GM12872 (cell line): ENCODE results near the gene TEX52.

Experiments used
- TF ChIP-seq, protein P1 (sequence below): IDR thresholded peaks from 3 replicates; pipeline ENCODE4 v1.5.1; 2011; ENCODE audit warnings: low read depth, mild to moderate bottlenecking, low read length, moderate library complexity; ENCODE audit not compliant: insufficient read depth

Gene TEX52

DNA sequence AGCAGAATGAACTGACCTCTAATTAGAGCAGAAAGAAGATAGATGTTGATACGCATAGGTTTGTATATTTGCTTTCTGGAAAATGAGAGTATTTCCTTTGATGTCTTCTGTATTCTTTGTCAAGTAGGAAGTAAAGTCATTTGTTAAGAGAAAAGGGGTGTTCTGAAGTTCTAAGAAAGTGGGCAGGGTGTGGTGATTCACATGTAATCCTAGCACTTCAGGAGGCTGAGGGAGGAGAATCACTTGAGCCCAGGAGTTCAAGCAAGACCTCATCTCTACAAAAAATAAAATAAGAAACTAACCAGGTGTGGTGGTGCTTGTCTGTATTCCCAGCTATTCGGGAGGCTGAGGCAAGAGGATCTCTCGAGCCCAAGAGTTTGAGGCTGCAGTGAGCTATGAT, 23.0 kb upstream of the TEX52 start:
- TF ChIP-seq, protein P1, sequence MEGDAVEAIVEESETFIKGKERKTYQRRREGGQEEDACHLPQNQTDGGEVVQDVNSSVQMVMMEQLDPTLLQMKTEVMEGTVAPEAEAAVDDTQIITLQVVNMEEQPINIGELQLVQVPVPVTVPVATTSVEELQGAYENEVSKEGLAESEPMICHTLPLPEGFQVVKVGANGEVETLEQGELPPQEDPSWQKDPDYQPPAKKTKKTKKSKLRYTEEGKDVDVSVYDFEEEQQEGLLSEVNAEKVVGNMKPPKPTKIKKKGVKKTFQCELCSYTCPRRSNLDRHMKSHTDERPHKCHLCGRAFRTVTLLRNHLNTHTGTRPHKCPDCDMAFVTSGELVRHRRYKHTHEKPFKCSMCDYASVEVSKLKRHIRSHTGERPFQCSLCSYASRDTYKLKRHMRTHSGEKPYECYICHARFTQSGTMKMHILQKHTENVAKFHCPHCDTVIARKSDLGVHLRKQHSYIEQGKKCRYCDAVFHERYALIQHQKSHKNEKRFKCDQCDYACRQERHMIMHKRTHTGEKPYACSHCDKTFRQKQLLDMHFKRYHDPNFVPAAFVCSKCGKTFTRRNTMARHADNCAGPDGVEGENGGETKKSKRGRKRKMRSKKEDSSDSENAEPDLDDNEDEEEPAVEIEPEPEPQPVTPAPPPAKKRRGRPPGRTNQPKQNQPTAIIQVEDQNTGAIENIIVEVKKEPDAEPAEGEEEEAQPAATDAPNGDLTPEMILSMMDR: no peak

DNA sequence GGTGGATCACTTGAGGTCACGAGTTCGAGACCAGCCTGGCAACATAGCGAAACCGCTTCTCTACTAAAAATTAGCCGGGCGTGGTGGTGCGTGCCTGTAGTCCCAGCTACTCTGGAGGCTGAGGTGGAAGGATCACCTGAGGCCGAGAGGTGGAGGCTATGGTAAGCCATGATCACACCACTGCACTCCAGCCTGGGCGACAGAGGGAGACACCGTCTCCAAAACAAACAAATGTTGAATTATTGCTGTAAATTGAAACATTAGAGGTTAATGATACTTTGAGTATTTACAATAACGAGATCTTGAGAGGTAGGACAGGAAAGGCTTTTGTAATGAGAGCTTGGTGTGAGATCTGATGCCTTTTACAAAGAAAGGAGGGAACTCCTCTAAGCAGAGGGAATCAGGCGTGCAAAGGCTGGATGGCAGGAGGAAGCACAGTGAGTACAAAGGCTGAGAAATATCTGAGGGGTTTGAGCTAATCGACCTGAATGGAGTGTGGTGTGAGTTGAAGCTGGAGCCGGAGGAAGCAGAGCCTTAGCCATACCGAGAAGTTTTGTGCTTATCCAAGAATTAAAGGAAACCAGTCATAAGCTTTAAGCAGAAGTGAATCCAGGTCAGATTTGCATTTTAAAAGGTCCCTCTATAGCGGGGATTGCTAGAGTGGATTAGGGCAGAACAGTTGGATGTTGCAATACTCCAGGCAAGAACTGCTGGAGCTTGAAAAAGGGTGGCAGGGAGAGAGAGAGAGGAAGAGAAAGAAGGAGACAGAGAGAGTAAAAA, 21.3 kb upstream of the TEX52 start:
- TF ChIP-seq, protein P1: no peak

DNA sequence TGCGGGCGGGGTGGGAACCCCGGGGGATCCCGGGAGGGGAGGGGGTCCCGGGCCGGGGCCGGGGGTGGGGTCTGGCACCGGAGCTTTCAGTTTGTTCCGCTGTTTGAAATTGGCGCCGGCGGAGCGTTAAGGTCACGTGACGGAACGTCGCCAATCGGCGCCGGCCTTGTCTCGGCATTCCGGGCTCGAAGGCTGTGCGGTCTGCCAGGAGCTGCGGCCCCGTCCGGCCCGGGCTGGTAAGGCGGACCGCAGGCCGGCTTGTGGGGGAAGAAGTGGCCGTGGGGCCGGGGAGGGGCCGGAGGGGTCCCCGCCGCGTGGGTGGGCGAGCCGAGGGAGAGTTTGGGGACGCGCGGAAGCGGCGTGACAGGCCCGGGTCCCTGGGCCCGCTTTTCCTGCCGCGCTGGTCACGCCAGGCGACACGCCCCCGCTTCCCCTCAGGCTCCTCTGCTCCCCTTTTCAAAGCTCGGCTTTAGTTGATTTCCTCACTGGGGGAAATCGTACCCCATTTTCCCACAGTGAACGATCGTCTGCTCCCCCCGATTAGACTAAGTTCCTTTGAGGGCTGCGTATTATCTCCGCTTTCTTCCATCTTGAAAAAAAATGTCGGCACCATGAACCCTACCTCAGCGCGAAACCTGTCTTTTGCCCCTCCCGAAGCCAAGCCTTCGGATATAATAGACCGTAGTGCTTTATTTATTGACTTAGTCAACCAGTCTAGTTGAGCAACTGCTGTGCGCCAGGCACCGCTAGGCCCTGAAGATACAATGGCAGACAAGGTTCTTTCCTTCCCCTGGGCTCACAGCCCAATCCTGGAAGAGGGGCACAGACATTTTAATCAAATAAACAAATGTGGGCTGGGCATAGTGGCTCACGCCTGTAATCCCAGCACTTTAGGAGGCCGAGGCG, 20.5 kb upstream of the TEX52 start, which contains the start of the genes FOXM1 and RHNO1:
TSS of gene FOXM1 (minus strand) at position 128 of the 906 bp plus-strand sequence. CDS start 2,696 bp downstream, outside the sequence.
TSS of gene RHNO1 (plus strand) at position 177 of the 906 bp plus-strand sequence. CDS start 8,144 bp downstream, outside the sequence.
- TF ChIP-seq, protein P1: no peak

DNA sequence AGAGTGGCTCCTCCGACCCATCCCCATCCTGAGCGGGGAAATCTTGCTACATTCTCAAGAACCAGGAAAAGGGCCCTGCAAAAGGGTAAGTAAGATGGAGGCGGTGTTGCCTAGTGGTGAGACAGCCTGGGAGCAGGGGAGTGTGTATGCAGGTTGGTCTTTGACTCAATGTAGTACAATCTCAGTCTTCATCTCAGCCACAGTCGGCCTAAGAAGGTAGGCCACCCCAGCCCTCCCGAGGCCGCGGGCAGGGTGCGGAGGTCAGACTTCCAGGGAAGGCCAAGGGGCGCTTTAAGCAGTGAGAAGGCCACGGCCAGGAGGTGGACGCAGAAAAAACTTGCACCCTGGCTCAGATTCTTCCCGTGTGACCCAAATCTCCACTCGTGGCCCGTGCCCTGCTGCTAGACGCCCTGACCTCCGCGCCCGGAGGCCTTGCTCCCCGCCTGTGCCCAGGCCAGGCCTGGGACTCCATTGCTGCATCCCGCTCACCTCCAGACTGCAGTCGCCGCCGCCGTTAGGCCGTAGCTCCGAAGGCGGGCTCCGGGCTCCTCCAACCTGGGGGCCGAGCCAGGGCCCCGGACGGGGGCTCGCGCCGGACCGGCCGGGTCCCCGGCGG, 19.7 kb upstream of the TEX52 start:
- TF ChIP-seq, protein P1: no peak

DNA sequence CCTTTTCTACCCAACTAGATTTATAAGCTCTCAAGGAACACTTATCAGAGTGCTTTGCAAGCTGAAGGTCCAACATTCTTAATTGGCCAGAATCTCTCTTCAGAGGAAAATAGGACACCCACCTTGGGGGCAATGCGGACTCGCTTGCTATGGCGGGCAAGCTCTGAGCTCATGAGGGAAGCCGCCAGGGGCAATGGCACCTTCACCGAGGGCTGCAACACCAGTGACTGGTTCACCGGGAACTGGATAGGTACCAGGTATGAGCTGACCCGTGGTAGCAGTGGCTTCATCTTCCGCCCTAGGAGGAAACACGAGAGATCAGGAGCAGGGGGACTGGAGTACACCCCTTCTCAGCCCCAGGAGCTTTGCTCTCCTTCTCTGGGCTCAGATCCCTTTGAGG, 7.4 kb upstream of the TEX52 start:
- TF ChIP-seq, protein P1: no peak

DNA sequence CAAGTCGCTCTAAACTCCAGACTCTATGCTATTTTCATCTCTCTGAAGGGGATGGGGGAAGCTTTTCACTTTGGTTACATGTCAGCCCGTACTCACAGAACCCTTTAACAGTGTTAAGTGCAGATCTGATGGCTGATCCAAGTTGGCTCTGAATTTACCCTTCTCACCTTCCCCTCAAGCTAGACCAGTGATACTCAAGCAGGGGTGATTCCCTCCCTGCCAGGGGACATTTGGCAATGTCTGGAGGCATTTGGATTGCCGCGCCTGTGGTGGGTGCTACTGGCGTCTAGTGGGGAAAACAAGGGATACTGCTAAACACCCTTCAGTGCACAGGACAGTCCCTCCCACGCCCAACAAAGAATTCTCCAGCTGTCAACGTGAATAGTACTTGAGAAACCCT, 6.0 kb upstream of the TEX52 start:
- TF ChIP-seq, protein P1: no peak

DNA sequence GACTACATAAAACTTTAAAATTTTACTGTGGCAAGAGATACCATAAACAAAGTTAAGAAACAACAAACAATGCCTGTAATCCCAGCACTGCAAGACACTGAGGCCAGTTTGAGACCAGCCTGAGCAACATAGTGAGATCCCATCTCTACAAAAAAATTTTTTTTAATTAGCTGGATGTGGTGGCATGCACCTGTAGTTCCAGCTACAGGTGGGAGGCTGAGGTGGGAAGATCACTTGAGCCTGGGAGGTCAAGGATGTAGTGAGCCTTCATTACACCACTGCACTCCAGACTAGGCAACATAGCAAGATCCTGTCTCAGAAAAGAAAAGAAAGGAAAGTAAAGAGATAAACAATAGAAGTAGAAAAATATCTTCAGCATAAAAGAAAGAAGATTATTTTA, 3.3 kb upstream of the TEX52 start:
- TF ChIP-seq, protein P1: no peak
